A549 (cell line): ENCODE results near the gene FGF14. TPM values are rescaled to one million over a fixed set of nuclear protein-coding genes. Genes with fewer than 3 reads are reported as not detected.

Experiments used
- ATAC-seq, 2 experiments: fragments of 200-7000 bp in 1 of 2; fragments of >200 bp in 1 of 2; cut with Nextera tagmentation in 1 of 2; cut with Tn5 transposase in 1 of 2; 3 replicates each; pipeline versions ENCODE4 v1.8.0 to v1.9.1; 2018 to 2020; ENCODE audit warnings: mild to moderate bottlenecking in 1 of 2, moderate library complexity in 1 of 2
- CTCF ChIA-PET: fragments of 300-600 bp; sonication (Branson Sonifier 250); formaldehyde crosslinking; extraction: SDS; loops from one replicate; lab custom pipeline; 2021; ENCODE audit warnings: antibody characterized with exemption, inconsistent platforms; lab: Yijun Ruan, JAX
- POLR2A ChIA-PET: fragments of 350-600 bp; formaldehyde crosslinking; extraction: SDS; loops from one replicate; lab custom pipeline; 2021; ENCODE audit warnings: antibody characterized with exemption, inconsistent platforms; lab: Yijun Ruan, JAX
- DNase-seq, 2 experiments: peaks; one replicate each; pipeline versions ENCODE4 v3.0.0 to v3.0.0-alpha.2; 2011 to 2016; ENCODE audit warnings: low read depth in 1 of 2, low spot score in 1 of 2
- FAIRE-seq: peaks from 2 replicates; lab custom pipeline; 2011; peaks lifted over from hg19 to GRCh38; lab: Jason Lieb, UNC
- H3K27ac ChIP-seq, 2 experiments: fragments of >200 bp; sonication (Bioruptor Twin); formaldehyde crosslinking; 3 replicates each; pipeline ENCODE4 v1.5.1; 2016 to 2017
- H3K4me1 ChIP-seq: fragments of >200 bp; sonication (Bioruptor Twin); formaldehyde crosslinking; 3 replicates; pipeline ENCODE4 v1.6.1; 2016
- H3K4me2 ChIP-seq: fragments of >200 bp; sonication (Bioruptor Twin); formaldehyde crosslinking; 3 replicates; pipeline ENCODE4 v1.6.1; 2016
- H3K4me3 ChIP-seq: fragments of >200 bp; sonication (Bioruptor Twin); formaldehyde crosslinking; 3 replicates; pipeline ENCODE4 v1.5.1; 2016
- H3K9me3 ChIP-seq: fragments of >200 bp; sonication (Bioruptor Twin); formaldehyde crosslinking; 3 replicates; pipeline ENCODE4 v1.6.1; 2016
- BHLHE40 ChIP-seq: IDR thresholded peaks from 2 replicates; pipeline ENCODE4 v1.6.1; 2012; ENCODE audit warnings: low read depth, low read length, inconsistent platforms
- CBX2 ChIP-seq: fragments of 200-600 bp; sonication (generic); IDR thresholded peaks from 2 replicates; pipeline ENCODE4 v1.6.1; 2016; ENCODE audit warnings: low read depth, mild to moderate bottlenecking, borderline replicate concordance
- CEBPB ChIP-seq, 2 experiments: fragments of >200 bp in 1 of 2; sonication (Bioruptor Twin) in 1 of 2; formaldehyde crosslinking in 1 of 2; IDR thresholded peaks; 2 replicates each; pipeline ENCODE4 v1.6.1; 2012 to 2016
- EHF ChIP-seq: fragments of 250-450 bp; sonication (Bioruptor Pico); IDR thresholded peaks from 2 replicates; pipeline ENCODE4 v1.5.0; 2020; ENCODE audit warnings: mild to moderate bottlenecking
- FOXS1 ChIP-seq: fragments of 250-450 bp; sonication (Bioruptor Pico); IDR thresholded peaks from 2 replicates; pipeline ENCODE4 v1.5.0; 2020; ENCODE audit warnings: mild to moderate bottlenecking, moderate library complexity
- HDAC2 ChIP-seq: fragments of 200-600 bp; sonication (generic); IDR thresholded peaks from 2 replicates; pipeline ENCODE4 v1.6.1; 2016
- HOXA7 ChIP-seq: fragments of 250-450 bp; sonication (Bioruptor Pico); IDR thresholded peaks from 2 replicates; pipeline ENCODE4 v1.5.0; 2020; ENCODE audit warnings: mild to moderate bottlenecking, moderate library complexity
- HOXB5 ChIP-seq: fragments of 250-450 bp; sonication (Bioruptor Pico); IDR thresholded peaks from 2 replicates; pipeline ENCODE4 v1.5.0; 2020; ENCODE audit warnings: mild to moderate bottlenecking, moderate library complexity
- JUN ChIP-seq, 2 experiments: fragments of >200 bp; sonication (Bioruptor Twin); formaldehyde crosslinking; IDR thresholded peaks; 2 replicates in 1 of 2; 3 replicates in 1 of 2; pipeline ENCODE4 v1.6.1; 2016 to 2017
- JUNB ChIP-seq: fragments of >200 bp; sonication (Bioruptor Twin); formaldehyde crosslinking; IDR thresholded peaks from 2 replicates; pipeline ENCODE4 v1.6.1; 2016
- KDM5A ChIP-seq: fragments of 200-600 bp; sonication (generic); IDR thresholded peaks from 2 replicates; pipeline ENCODE4 v1.6.1; 2016; ENCODE audit warnings: antibody characterized with exemption, mild to moderate bottlenecking
- NR3C1 ChIP-seq: fragments of >200 bp; sonication (Bioruptor Twin); formaldehyde crosslinking; IDR thresholded peaks from 3 replicates; pipeline ENCODE4 v1.6.1; 2017
- PHF8 ChIP-seq: fragments of 200-600 bp; sonication (generic); IDR thresholded peaks from 2 replicates; pipeline ENCODE4 v1.6.1; 2016; ENCODE audit warnings: low read depth, mild to moderate bottlenecking, antibody characterized with exemption, moderate library complexity, borderline replicate concordance
- POLR2A ChIP-seq: IDR thresholded peaks from 2 replicates; pipeline ENCODE4 v1.6.1; 2012; ENCODE audit warnings: mild to moderate bottlenecking, low read length
- RCOR1 ChIP-seq: fragments of 150-350 bp; IDR thresholded peaks from 2 replicates; pipeline ENCODE4 v1.6.1; 2014; ENCODE audit warnings: antibody characterized with exemption, low read length, low read depth
- TP53 ChIP-seq: fragments of 250-450 bp; sonication (Bioruptor Pico); IDR thresholded peaks from 2 replicates; pipeline ENCODE4 v1.5.0; 2021; ENCODE audit warnings: mild to moderate bottlenecking, moderate library complexity
- ZC3H11A ChIP-seq: fragments of 450-650 bp; IDR thresholded peaks from 2 replicates; pipeline ENCODE4 v1.6.1; 2014; ENCODE audit warnings: antibody characterized with exemption, mild to moderate bottlenecking
- ZFP36 ChIP-seq: fragments of 450-650 bp; IDR thresholded peaks from 2 replicates; pipeline ENCODE4 v1.6.1; 2014; ENCODE audit warnings: borderline replicate concordance; ENCODE audit not compliant: partially characterized antibody
- WGBS: methylation state at CpG from one replicate; pipeline ENCODE4 v1.1.6; 2017; ENCODE audit errors: missing lambda C conversion rate; 5-methylcytosine and 5-hydroxymethylcytosine counted together
- polyA plus RNA-seq, 4 experiments: library from polyadenylated mRNA; depleted of rRNA in 3 of 4; stranded (reverse); fragments of >200 nt; fragmentation: RNase III in 1 of 4; extraction: RNeasy Plus Mini Kit Qiagen cat#74134 plus additional on column Dnase treatment in 1 of 4; gene quantifications; 2 replicates in 3 of 4; 3 replicates in 1 of 4; pipeline ENCODE4 v1.2.3, GENCODE V29; 2011 to 2017
- TF ChIP-seq, protein P1 (sequence below): IDR thresholded peaks from 2 replicates; pipeline ENCODE4 v1.6.1; 2012; ENCODE audit warnings: low read depth, borderline replicate concordance
- TF ChIP-seq, protein P2 (sequence below): fragments of >200 bp; sonication (Bioruptor Twin); formaldehyde crosslinking; IDR thresholded peaks from 3 replicates; pipeline ENCODE4 v1.6.1; 2016

The FGF14 gene
- polyA plus RNA-seq, 2 of the 4 experiments (the other 2 are of a cell fraction): not detected

GRCh38 chr13:102312841-102313240 is 89.0 kb downstream of the FGF14 start:
- CTCF ChIA-PET: no interaction called here
- H3K4me2 ChIP-seq: no peak overlapping the region
- H3K9me3 ChIP-seq: no peaks in the 10 kb centered on the region
- DNase-seq (no peak), ATAC-seq (no peak), FAIRE-seq (no peak)
- no peaks in the 10 kb centered on the region for H3K4me1 ChIP-seq
- TF ChIP-seq JUNB (no peak), PHF8 (no peak), RCOR1 (no peak), ZFP36 (no peak), FOXS1 (CRISPR knock-in tag) (no peak)
- H3K27ac ChIP-seq: no peak overlapping the region
- 28% methylated on average over 4 of the region's 4 CpGs for whole genome bisulfite sequencing
- POLR2A ChIA-PET: no interaction called here
- H3K4me3 ChIP-seq: no peak overlapping the region

- Histone ChIP-seq H3K4me3 (no peak overlapping the region), H3K4me1 (no peaks in the 10 kb centered on the region), H3K9me3 (no peaks in the 10 kb centered on the region), H3K4me2 (no peak overlapping the region), H3K27ac (no peak overlapping the region)
- no peak for DNase-seq
- POLR2A ChIA-PET: no interaction called here
- 44% methylated on average over 3 of the region's 3 CpGs for WGBS
- TF ChIP-seq CEBPB (IDR thresholded peaks at IDR 0.05): no peak
- TF ChIP-seq, all 56 proteins: peak for 0
- CTCF ChIA-PET: no interaction called here
- FAIRE-seq (no peak), ATAC-seq (no peak)
These were observed 89.9 kb downstream of the FGF14 start for GRCh38 chr13:102311901-102312300.

DNA sequence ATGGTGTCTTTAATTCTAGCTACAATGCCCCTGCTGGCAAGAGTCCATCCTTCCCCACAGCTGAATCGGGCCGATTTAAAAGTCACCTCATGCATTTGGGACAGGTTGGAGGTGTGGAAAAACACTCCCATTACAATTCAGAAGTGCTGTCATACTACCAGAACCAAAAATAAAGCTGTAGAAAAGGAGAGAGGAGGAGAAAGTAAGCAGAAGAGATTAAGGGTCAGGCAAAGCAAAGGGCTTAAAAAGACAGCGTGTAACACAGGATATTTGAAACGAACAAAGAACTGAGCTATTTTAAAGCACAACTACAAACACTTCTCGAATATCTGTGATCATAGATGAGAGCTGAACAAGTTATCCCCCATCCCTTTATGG is 90.4 kb downstream of the FGF14 start:
- H3K27ac ChIP-seq: no peak overlapping the region
- 54% methylated on average over 5 of the region's 5 CpGs for WGBS
- TF ChIP-seq, protein P1, sequence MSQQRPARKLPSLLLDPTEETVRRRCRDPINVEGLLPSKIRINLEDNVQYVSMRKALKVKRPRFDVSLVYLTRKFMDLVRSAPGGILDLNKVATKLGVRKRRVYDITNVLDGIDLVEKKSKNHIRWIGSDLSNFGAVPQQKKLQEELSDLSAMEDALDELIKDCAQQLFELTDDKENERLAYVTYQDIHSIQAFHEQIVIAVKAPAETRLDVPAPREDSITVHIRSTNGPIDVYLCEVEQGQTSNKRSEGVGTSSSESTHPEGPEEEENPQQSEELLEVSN: no peak
- TF ChIP-seq JUN (IDR thresholded peaks at IDR 0.05) (no peak), ZC3H11A (no peak), HDAC2 (no peak)
- TF ChIP-seq, all 56 proteins: peak for 0
- ChIA-PET CTCF (no interaction called here), POLR2A (no interaction called here)
- Histone ChIP-seq H3K4me2 (no peak overlapping the region), H3K4me3 (no peak overlapping the region), H3K4me1 (no peaks in the 10 kb centered on the region), H3K9me3 (no peaks in the 10 kb centered on the region)
- DNase-seq (no peak), ATAC-seq (no peak), FAIRE-seq (no peak)

GRCh38 chr13:102310691-102311418 is 91.0 kb downstream of the FGF14 start:
- no peak for ATAC-seq
- no peak for FAIRE-seq
- no peak overlapping the region for H3K27ac ChIP-seq
- WGBS: 28% methylated on average over 4 of the region's 4 CpGs
- no peak for DNase-seq
- H3K4me3 ChIP-seq: no peak overlapping the region
- CTCF ChIA-PET: no interaction called here
- POLR2A ChIA-PET: no interaction called here
- no peaks in the 10 kb centered on the region for H3K4me1 ChIP-seq
- no peak overlapping the region for H3K4me2 ChIP-seq
- TF ChIP-seq, protein P2, sequence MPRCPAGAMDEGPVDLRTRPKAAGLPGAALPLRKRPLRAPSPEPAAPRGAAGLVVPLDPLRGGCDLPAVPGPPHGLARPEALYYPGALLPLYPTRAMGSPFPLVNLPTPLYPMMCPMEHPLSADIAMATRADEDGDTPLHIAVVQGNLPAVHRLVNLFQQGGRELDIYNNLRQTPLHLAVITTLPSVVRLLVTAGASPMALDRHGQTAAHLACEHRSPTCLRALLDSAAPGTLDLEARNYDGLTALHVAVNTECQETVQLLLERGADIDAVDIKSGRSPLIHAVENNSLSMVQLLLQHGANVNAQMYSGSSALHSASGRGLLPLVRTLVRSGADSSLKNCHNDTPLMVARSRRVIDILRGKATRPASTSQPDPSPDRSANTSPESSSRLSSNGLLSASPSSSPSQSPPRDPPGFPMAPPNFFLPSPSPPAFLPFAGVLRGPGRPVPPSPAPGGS: no peak
- no peak for TF ChIP-seq BHLHE40
- no peak for TF ChIP-seq CBX2
- no peak for TF ChIP-seq FOXS1 (CRISPR knock-in tag)
- TF ChIP-seq HDAC2: no peak
- no peak for TF ChIP-seq TP53 (CRISPR knock-in tag)
- no peak for TF ChIP-seq POLR2A
- TF ChIP-seq JUN (IDR thresholded peaks at IDR 0.05): no peak
- no peak for TF ChIP-seq NR3C1
- no peak for TF ChIP-seq HOXB5 (CRISPR knock-in tag)
- no peak for TF ChIP-seq KDM5A
- no peak for TF ChIP-seq EHF (CRISPR knock-in tag)
- no peak for TF ChIP-seq HOXA7 (CRISPR knock-in tag)
- TF ChIP-seq, all 56 proteins: peak for 0
- H3K9me3 ChIP-seq: no peaks in the 10 kb centered on the region
